Esophagus muscularis mucosa (tissue), 3 donors: ENCODE data around the gene MSI2.

Source experiments
- CTCF ChIP-seq, 3 experiments: fragments of 200-600 bp in 2 of 3; fragments of 450-650 bp in 1 of 3; sonication (generic) in 2 of 3; IDR thresholded peaks; one replicate each; pipeline ENCODE4 v1.5.1; 2017 to 2019; ENCODE audit warnings: antibody characterized with exemption in 3 of 3, mild to moderate bottlenecking in 2 of 3, moderate library complexity in 1 of 3
- POLR2A ChIP-seq: fragments of 450-650 bp; IDR thresholded peaks from one replicate; pipeline ENCODE4 v1.6.1; 2017; ENCODE audit warnings: antibody characterized with exemption, moderate library complexity, mild to moderate bottlenecking, low read depth
- POLR2AphosphoS5 ChIP-seq, 2 donors: sonication (generic); formaldehyde crosslinking; IDR thresholded peaks; one replicate each; pipeline ENCODE4 v1.6.1; 2017; ENCODE audit warnings: antibody characterized with exemption in 2 of 2

GRCh38 chr17:57538736-57539456, 282.6 kb downstream of the MSI2 start:
- TF ChIP-seq CTCF (IDR thresholded peaks at IDR 0.05) (no peak), POLR2A (no peak), POLR2AphosphoS5 (IDR thresholded peaks at IDR 0.05) (no peak)
